ENCODE data around the gene FAIM2. TPM values are rescaled to one million over a fixed set of nuclear protein-coding genes. Genes with fewer than 3 reads are reported as not detected.
"Not testable (repeated sequence)": the region's sequence is repeated elsewhere in the genome, so short reads cannot be mapped to it uniquely, and the experiment has no call there.

FAIM2 gene
- total RNA-seq, 2 donors from 2014 or later = 0.52 to 0.78 TPM

GRCh38 chr12:49868449-49868848 is 35.3 kb downstream of the FAIM2 start:
- H3K27ac Mint-ChIP-seq = no peak overlapping the region
- ATAC-seq (no peak), DNase-seq (ENCODE audit: low spot score in 2 of 2) (peak in 1 of 2 donors; percentile 50)
- H3K36me3 Mint-ChIP-seq = no peaks in the 10 kb centered on the region
- no peaks in the 10 kb centered on the region for H3K9me3 Mint-ChIP-seq

GRCh38 chr12:49867570-49868341 is 35.9 kb downstream of the FAIM2 start:
- H3K27ac Mint-ChIP-seq = no peak overlapping the region
- no peaks in the 10 kb centered on the region for H3K9me3 Mint-ChIP-seq
- DNase-seq (ENCODE audit: low spot score in 2 of 2) = no peak
- no peaks in the 10 kb centered on the region for H3K36me3 Mint-ChIP-seq
- no peak for ATAC-seq

DNA sequence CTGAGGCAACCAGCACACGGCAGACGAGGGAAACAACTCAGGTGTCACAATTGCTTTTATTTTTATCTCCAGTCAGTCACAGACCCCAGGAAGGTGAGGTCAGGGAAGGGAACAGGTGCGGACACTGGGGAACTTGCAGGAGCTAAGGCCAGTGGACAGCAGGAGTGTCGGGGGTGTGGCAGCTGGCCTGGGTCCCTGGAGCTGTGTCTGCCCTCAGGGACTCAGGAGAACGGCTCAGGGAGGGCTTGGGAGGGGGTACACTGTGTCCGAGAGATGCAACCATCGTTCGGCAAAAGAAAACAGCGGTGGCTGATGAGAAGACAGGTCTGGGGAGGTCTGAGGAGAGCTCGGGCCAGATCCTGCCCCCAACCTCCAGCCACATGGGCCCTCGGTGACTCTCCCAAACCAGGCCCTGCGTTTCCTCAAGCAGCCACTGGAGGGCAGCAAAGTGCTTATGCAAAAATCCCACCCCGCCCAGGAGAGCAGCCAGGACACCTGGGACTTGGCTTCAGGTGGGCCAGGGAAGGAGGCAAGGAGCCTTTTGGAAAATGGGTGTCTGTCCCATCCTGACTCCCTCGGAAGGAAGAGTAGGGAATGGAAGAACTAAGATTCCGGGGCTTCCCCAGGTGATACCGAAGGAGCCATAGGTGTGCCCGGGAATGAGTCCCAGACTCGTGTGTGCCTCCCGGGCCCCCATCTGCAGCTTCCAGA is 36.7 kb downstream of the FAIM2 start:
- H3K36me3 Mint-ChIP-seq = no peaks in the 10 kb centered on the region
- H3K9me3 Mint-ChIP-seq = no peaks in the 10 kb centered on the region
- ATAC-seq (peak; percentile 90 to 94), DNase-seq (ENCODE audit: low spot score in 2 of 2) (peak; percentile 75 to 86)
- H3K27ac Mint-ChIP-seq = peak overlapping the region in 1 of 2 donors; percentile 11

DNA sequence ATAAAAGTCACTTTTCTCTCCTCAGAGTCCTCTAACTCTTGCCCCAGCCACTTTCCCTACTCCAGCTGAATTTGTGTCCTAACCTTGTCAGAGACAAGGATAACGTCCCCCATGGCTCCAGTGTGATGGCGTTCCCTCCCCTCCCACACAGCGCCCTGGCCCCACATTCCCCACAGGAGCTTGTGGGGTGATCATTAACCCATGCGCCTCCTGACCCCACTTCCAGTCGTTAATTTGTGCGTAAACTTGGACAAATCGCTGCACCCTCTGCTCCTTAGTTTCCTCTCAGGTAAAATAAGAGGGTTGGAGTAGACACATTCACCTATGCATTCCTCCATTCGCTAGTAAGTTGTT is 37.9 kb downstream of the FAIM2 start:
- Mint-ChIP-seq H3K9me3 (no peaks in the 10 kb centered on the region), H3K36me3 (no peaks in the 10 kb centered on the region), H3K27ac (no peak overlapping the region)
- no peak for ATAC-seq
- no peak for DNase-seq (ENCODE audit: low spot score in 2 of 2)

GRCh38 chr12:49865109-49865781 is 38.5 kb downstream of the FAIM2 start:
- Mint-ChIP-seq H3K9me3 (no peaks in the 10 kb centered on the region), H3K36me3 (no peaks in the 10 kb centered on the region), H3K27ac (no peak overlapping the region)
- ATAC-seq (no peak), DNase-seq (ENCODE audit: low spot score in 2 of 2) (no peak)

- no peaks in the 10 kb centered on the region for H3K36me3 Mint-ChIP-seq
- no peaks in the 10 kb centered on the region for H3K9me3 Mint-ChIP-seq
- ATAC-seq (no peak), DNase-seq (ENCODE audit: low spot score in 2 of 2) (no peak)
- H3K27ac Mint-ChIP-seq = no peak overlapping the region
These were observed 39.0 kb downstream of the FAIM2 start for GRCh38 chr12:49864798-49865090.

DNA sequence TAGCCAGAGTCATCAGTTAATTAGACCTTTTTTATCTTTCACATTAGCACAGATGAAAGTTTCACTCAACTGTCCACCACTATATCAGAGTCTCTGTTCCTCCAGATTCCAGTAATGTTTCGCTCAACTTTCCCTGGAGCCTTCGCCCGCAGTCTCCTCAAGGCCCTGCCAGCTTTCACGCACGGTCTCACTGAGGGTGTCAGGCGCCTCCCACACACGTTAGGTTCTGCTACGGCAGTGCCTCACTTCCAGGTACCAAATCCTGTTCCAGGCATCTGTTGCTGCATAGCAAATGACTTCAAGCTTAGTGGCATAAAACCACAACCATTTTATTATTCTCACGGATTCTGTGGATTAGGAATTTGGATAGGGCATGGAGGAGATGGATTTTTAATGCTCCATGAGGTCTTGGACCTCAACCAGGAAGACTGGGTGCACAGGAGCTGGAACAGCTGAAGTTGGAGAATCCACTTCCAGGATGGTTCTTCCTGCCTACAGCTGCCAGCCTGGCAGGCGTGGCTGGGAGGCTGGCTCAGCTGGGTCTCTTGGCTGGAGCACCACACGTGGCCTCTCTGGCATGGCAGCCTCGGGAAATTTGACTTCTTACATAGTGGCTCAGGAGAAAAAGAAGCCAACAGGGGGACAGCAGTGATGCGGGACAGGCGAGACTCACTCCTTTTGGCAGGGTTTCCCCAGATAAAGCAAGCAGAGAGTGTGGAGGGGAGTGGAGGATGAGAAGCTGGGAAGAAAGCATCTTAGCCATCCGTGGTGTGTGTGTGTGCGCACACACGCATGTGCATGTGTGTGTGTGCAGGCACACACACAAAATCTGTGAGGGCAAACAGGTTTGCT is 39.5 kb downstream of the FAIM2 start:
- Mint-ChIP-seq H3K27ac (no peak overlapping the region), H3K9me3 (no peaks in the 10 kb centered on the region), H3K36me3 (no peaks in the 10 kb centered on the region)
- DNase-seq (ENCODE audit: low spot score in 2 of 2) (no peak), ATAC-seq (no peak)

GRCh38 chr12:49860921-49861320 is 42.8 kb downstream of the FAIM2 start:
- not testable (repeated sequence) for H3K36me3 Mint-ChIP-seq; ATAC-seq; H3K9me3 Mint-ChIP-seq; DNase-seq (ENCODE audit: low spot score in 2 of 2); H3K27ac Mint-ChIP-seq

- not testable (repeated sequence) for ATAC-seq; H3K9me3 Mint-ChIP-seq; DNase-seq (ENCODE audit: low spot score in 2 of 2); H3K27ac Mint-ChIP-seq; H3K36me3 Mint-ChIP-seq
These were observed 47.8 kb downstream of the FAIM2 start for GRCh38 chr12:49855890-49856289.

GRCh38 chr12:49854976-49855375 is 48.7 kb downstream of the FAIM2 start:
- Mint-ChIP-seq H3K9me3 (no peaks in the 10 kb centered on the region), H3K36me3 (no peaks in the 10 kb centered on the region), H3K27ac (no peak overlapping the region)
- DNase-seq (ENCODE audit: low spot score in 2 of 2) = no peak
- ATAC-seq = no peak

GRCh38 chr12:49853671-49854070 is 50.0 kb downstream of the FAIM2 start:
- no peak for ATAC-seq
- no peak overlapping the region for H3K27ac Mint-ChIP-seq
- no peaks in the 10 kb centered on the region for H3K9me3 Mint-ChIP-seq
- no peak for DNase-seq (ENCODE audit: low spot score in 2 of 2)
- H3K36me3 Mint-ChIP-seq = no peaks in the 10 kb centered on the region

DNA sequence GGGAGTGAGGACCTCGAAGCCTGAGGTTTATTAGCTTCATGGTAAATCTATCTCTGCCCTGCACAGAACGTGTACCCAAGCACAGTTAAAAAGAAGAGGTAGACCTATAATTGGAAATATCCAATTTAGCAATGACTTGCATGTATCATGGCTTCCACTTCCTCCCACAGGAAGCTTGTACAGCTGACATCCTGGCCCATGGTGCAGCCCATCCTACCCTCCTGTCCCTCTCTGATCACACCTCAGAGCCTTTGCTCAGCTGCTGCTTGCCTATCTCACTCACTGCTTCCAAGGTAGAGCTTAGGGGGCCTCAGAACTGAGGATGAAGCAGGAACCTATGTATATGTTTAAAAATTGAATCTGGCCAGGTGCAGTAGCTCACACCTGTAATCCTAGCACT is 56.5 kb downstream of the FAIM2 start:
- Mint-ChIP-seq H3K9me3 (peaks cover 0 to 5% of the 10 kb centered on the region in 2 donors), H3K27ac (peak overlapping the region in 1 of 2 donors; percentile 39), H3K36me3 (peaks cover 0 to 5% of the 10 kb centered on the region in 2 donors)
- DNase-seq (ENCODE audit: low spot score in 2 of 2) (no peak), ATAC-seq (no peak)

DNA sequence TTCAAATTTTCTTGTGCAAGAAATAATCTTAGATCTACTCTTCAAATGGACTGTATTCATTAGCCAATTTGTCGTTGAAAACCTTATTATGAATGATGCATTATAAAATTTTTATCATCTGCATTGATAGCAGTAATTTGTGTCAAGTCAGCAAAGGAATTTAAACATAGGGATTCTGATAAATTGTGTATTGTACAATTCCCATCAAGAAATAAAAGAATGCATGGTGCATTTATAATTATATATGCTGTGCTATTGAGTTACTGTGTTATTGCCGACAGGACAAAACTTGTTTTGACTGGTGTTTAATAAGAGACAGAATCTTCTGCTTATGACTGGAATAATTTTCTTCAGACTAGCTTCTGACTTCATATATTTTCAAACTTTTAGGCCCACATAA is 57.7 kb downstream of the FAIM2 start:
- DNase-seq (ENCODE audit: low spot score in 2 of 2) (no peak), ATAC-seq (no peak)
- peaks cover 0 to 5% of the 10 kb centered on the region in 2 donors for H3K9me3 Mint-ChIP-seq
- H3K36me3 Mint-ChIP-seq = peaks cover 0 to 13% of the 10 kb centered on the region in 2 donors
- H3K27ac Mint-ChIP-seq = no peak overlapping the region

DNA sequence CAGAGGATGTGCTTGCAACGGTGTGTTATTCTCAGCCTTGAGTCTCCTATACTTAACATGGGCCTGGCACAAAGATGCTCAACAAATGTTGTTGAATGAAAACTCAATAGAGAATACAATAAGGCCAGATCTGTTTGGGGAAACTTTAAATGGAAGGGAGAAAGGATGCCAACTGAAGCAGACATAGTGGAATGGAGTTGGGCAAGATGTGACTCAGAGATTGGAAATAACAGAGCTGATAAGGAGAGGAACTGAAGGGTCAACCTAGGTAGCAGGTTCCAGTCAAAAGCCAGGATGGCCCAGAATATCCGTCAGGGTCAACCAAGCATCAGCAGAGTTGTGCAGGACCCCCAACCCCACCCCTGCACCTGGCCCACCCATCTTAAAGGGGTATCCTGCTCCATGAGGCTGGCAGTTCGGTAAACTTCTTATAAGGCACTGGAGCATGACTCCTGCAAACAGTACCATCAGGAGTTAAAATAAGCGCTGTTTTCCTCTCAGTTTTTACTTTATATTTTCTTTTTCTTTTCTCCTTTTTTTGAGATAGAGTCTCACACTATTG is 59.7 kb downstream of the FAIM2 start:
- no peak for ATAC-seq
- H3K36me3 Mint-ChIP-seq = peaks cover 0 to 13% of the 10 kb centered on the region in 2 donors
- peak overlapping the region in 1 of 2 donors; percentile 94 for H3K27ac Mint-ChIP-seq
- peaks cover 0 to 5% of the 10 kb centered on the region in 2 donors for H3K9me3 Mint-ChIP-seq
- no peak for DNase-seq (ENCODE audit: low spot score in 2 of 2)

- Mint-ChIP-seq H3K27ac (peak overlapping the region; percentile 94 to 99), H3K9me3 (peaks cover 0 to 5% of the 10 kb centered on the region in 2 donors), H3K36me3 (peaks cover 0 to 13% of the 10 kb centered on the region in 2 donors)
- no peak for DNase-seq (ENCODE audit: low spot score in 2 of 2)
- no peak for ATAC-seq
These were observed 60.3 kb downstream of the FAIM2 start for GRCh38 chr12:49843411-49843810.

Measured in activated naive CD4-positive, alpha-beta T cell treated with anti-CD3 and anti-CD28 coated beads, Interleukin-2, amount 50 U/mL, for 72 hours (primary cell).